Fibroblast of lung (primary cell): ENCODE results near the gene LSM12. TPM values are rescaled to one million over a fixed set of nuclear protein-coding genes. Genes with fewer than 3 reads are reported as not detected.

Experiments
- DNase-seq, 2 donors: peaks; one replicate each; pipeline versions ENCODE4 v3.0.0 to v3.0.0-alpha.2; 2010; ENCODE audit warnings: low read depth in 2 of 2
- H2AFZ ChIP-seq: 2 replicates; pipeline ENCODE4 v1.5.1; 2012; ENCODE audit warnings: low read length, control low read depth, inconsistent platforms
- H3K27ac ChIP-seq: 2 replicates; pipeline ENCODE4 v1.5.1; 2011; ENCODE audit warnings: low read length, control low read depth; ENCODE audit not compliant: insufficient read depth
- H3K27me3 ChIP-seq: 2 replicates; pipeline ENCODE4 v1.5.1; 2011; ENCODE audit warnings: mild to moderate bottlenecking, low read length; ENCODE audit not compliant: control insufficient read depth, insufficient read depth
- H3K36me3 ChIP-seq: 2 replicates; pipeline ENCODE4 v1.5.1; 2011; ENCODE audit warnings: low read length; ENCODE audit not compliant: control insufficient read depth, insufficient read depth
- H3K4me1 ChIP-seq: 2 replicates; pipeline ENCODE4 v1.5.1; 2011; ENCODE audit warnings: low read length; ENCODE audit not compliant: control insufficient read depth, insufficient read depth; ENCODE audit errors: extremely low read depth
- H3K4me2 ChIP-seq: 2 replicates; pipeline ENCODE4 v1.5.1; 2011; ENCODE audit warnings: low read length, control low read depth; ENCODE audit not compliant: insufficient read depth; ENCODE audit errors: extremely low read depth
- H3K4me3 ChIP-seq, 4 experiments: fragments of 200-600 bp in 1 of 4; sonication (generic) in 1 of 4; replicated peaks in 1 of 4; 2 replicates each; pipeline ENCODE4 v1.5.1; 2011 to 2016; ENCODE audit warnings: low read length in 4 of 4, low read depth in 3 of 4, mild to moderate bottlenecking in 3 of 4, control low read depth in 2 of 4, inconsistent platforms in 1 of 4, mixed read lengths in 1 of 4; ENCODE audit not compliant: insufficient read depth in 1 of 4; ENCODE audit errors: control extremely low read depth in 1 of 4
- H3K79me2 ChIP-seq: 2 replicates; pipeline ENCODE4 v1.5.1; 2012; ENCODE audit warnings: mild to moderate bottlenecking, low read length, inconsistent platforms; ENCODE audit not compliant: control insufficient read depth, insufficient read depth
- H3K9ac ChIP-seq: 2 replicates; pipeline ENCODE4 v1.5.1; 2011; ENCODE audit warnings: mild to moderate bottlenecking, low read length, control low read depth; ENCODE audit not compliant: insufficient read depth
- H3K9me3 ChIP-seq: 2 replicates; pipeline ENCODE4 v1.5.1; 2012; ENCODE audit warnings: low read depth, low read length; ENCODE audit not compliant: control insufficient read depth, insufficient read depth
- H4K20me1 ChIP-seq: 2 replicates; pipeline ENCODE4 v1.5.1; 2011; ENCODE audit warnings: low read length; ENCODE audit not compliant: control insufficient read depth, insufficient read depth; ENCODE audit errors: extremely low read depth
- CTCF ChIP-seq, 2 donors: IDR thresholded peaks in 1 of 2; conservative IDR thresholded peaks in 1 of 2; 1 replicate in 1 of 2; 2 replicates in 1 of 2; pipeline ENCODE4 v1.5.1; 2011 to 2012; ENCODE audit warnings: low read length in 2 of 2, control low read depth in 1 of 2, inconsistent platforms in 1 of 2, low read depth in 1 of 2, mild to moderate bottlenecking in 1 of 2
- EZH2 ChIP-seq: IDR thresholded peaks from 2 replicates; pipeline ENCODE4 v1.5.1; 2012; ENCODE audit warnings: low read length, control low read depth, mild to moderate bottlenecking; ENCODE audit errors: missing control alignments
- polyA plus RNA-seq, 2 donors: library from polyadenylated mRNA; depleted of rRNA in 1 of 2; stranded (reverse) in 1 of 2; unstranded in 1 of 2; fragments of >200 nt; gene quantifications; 2 replicates each; pipeline ENCODE4 v1.2.1, GENCODE V29; 2011 to 2012; ENCODE audit warnings: missing spikeins in 1 of 2
- total RNA-seq: library from RNA; depleted of rRNA; stranded (reverse); fragments of >200 nt; gene quantifications from 2 replicates; pipeline ENCODE4 v1.2.1, GENCODE V29; 2014

The LSM12 gene
- total and polyA plus RNA-seq, 2 donors (not counting 1 experiment from before 2014, with no cell fraction given): 25.6 to 79.3 TPM

- Histone ChIP-seq H3K27me3 (no peaks in the 10 kb centered on the region), H2AFZ (no peak overlapping the region), H3K4me3 (no peak overlapping the region), H3K36me3 (peaks cover 42% of the 10 kb centered on the region), H3K4me1 (no peaks in the 10 kb centered on the region), H3K27ac (no peak overlapping the region), H3K9me3 (no peaks in the 10 kb centered on the region), H3K4me2 (no peak overlapping the region), H4K20me1 (no peaks in the 10 kb centered on the region), H3K9ac (no peak overlapping the region), H3K79me2 (no peaks in the 10 kb centered on the region)
- no peak for TF ChIP-seq EZH2
- TF ChIP-seq CTCF (conservative IDR thresholded peaks at IDR 0.05 in 1 of 2, IDR thresholded peaks at IDR 0.05 in 1 of 2; ENCODE audit: low read depth in 1 of 2, low read length in 2 of 2): no peak
- no peak for DNase-seq
Measured at GRCh38 chr17:44079877-44080821, 13.7 kb upstream of the LSM12 start.

- TF ChIP-seq EZH2 (no peak), CTCF (conservative IDR thresholded peaks at IDR 0.05 in 1 of 2, IDR thresholded peaks at IDR 0.05 in 1 of 2; ENCODE audit: low read depth in 1 of 2, low read length in 2 of 2) (no peak)
- no peaks in the 10 kb centered on the region for H4K20me1 ChIP-seq
- H3K4me1 ChIP-seq: no peaks in the 10 kb centered on the region
- H2AFZ ChIP-seq: no peak overlapping the region
- H3K9ac ChIP-seq: no peak overlapping the region
- H3K9me3 ChIP-seq: no peaks in the 10 kb centered on the region
- H3K4me3 ChIP-seq: no peak overlapping the region
- H3K4me2 ChIP-seq: no peak overlapping the region
- no peaks in the 10 kb centered on the region for H3K79me2 ChIP-seq
- no peaks in the 10 kb centered on the region for H3K27me3 ChIP-seq
- H3K36me3 ChIP-seq: peaks cover 40% of the 10 kb centered on the region
- H3K27ac ChIP-seq: no peak overlapping the region
- DNase-seq: no peak
Measured at GRCh38 chr17:44078412-44078811, 11.9 kb upstream of the LSM12 start.

GRCh38 chr17:44077595-44077909 lies 11.1 kb upstream of the LSM12 start:
- H3K4me3 ChIP-seq: no peak overlapping the region
- H3K27ac ChIP-seq: no peak overlapping the region
- H3K36me3 ChIP-seq: peaks cover 36% of the 10 kb centered on the region
- no peak overlapping the region for H3K4me2 ChIP-seq
- H3K9ac ChIP-seq: no peak overlapping the region
- TF ChIP-seq CTCF (conservative IDR thresholded peaks at IDR 0.05 in 1 of 2, IDR thresholded peaks at IDR 0.05 in 1 of 2; ENCODE audit: low read depth in 1 of 2, low read length in 2 of 2): no peak
- TF ChIP-seq EZH2: no peak
- H3K79me2 ChIP-seq: peaks cover 7% of the 10 kb centered on the region
- no peaks in the 10 kb centered on the region for H4K20me1 ChIP-seq
- no peaks in the 10 kb centered on the region for H3K9me3 ChIP-seq
- H3K27me3 ChIP-seq: no peaks in the 10 kb centered on the region
- DNase-seq: no peak
- H2AFZ ChIP-seq: no peak overlapping the region
- H3K4me1 ChIP-seq: no peaks in the 10 kb centered on the region
